ENCODE data around the gene PITPNC1. TPM values are rescaled to one million over a fixed set of nuclear protein-coding genes. Genes with fewer than 3 reads are reported as not detected.
"Not testable (repeated sequence)": the region's sequence is repeated elsewhere in the genome, so short reads cannot be mapped to it uniquely, and the experiment has no call there.

The PITPNC1 gene
- total RNA-seq, 1 donor from 2014 or later, result 47.1 TPM

DNA sequence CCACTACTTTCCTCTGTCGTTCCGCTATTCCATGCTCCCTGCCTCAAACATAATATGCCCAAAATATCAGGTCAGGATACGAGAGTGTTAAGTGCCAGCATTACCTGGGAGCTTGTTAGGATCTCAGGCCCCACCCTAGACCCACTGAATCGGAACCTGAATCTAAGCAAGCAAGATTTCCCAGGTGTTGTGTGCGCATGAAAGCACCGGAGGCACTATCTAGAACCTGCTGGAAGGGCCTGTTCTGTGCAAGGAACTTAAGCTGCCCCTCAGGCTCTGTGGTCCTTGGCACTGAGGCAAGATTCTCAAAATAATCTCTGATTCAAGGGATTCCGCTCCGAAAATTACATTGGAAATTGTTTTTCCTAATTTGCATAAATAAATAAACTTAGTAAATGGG, 233.0 kb downstream of the PITPNC1 start:
- peak; percentile 30 for DNase-seq (ENCODE audit: low spot score)

GRCh38 chr17:67613961-67614360, 236.9 kb downstream of the PITPNC1 start:
- peak; percentile 37 for DNase-seq (ENCODE audit: low spot score)

DNA sequence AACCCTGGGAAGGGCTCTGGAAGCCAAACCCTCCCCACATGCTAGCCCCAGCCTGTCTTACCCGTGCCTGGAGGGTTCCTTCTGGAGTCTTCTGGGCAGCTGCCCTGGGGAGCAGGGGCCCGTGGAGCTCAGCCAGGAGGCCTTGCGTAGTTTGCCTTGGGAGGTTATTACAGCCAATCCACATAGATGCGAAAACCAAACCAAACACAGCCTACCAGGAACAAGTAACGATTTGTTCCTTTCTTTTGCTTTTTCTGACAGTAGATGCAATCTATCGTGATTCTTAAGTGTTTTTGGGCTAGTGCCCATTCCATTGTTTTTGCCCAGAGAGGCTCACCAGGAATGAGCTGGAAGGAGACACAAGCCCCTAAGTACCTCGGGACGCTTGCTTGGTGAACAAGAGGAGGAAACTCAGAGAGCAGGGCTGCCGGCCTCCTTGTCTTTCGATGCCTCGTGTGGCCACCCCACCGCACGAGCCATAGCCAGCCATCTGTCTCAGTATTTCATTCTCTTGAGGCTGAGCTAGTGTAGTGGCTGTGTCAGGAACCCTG, 238.0 kb downstream of the PITPNC1 start:
- DNase-seq (ENCODE audit: low spot score), result peak; percentile 64

DNA sequence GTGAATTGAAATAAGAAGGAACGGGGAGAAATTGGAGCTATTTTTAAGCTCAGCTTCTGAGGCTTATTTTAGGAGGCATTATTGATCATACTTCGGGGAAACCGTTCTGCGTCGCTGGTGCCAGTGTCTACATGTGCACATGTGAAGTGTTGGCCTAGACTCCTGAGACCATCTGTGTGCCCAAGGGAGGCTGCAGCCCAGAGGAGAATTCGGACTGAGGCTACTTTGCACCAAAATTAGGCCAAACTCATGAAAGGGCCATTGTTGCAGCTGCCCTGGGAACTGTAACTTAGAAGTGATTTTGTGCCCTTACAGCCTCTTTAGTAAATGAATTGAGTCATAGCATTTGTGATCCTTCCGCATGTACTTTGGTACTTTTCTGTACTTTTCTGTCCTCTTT, 238.7 kb downstream of the PITPNC1 start:
- DNase-seq (ENCODE audit: low spot score), result peak; percentile 20

DNA sequence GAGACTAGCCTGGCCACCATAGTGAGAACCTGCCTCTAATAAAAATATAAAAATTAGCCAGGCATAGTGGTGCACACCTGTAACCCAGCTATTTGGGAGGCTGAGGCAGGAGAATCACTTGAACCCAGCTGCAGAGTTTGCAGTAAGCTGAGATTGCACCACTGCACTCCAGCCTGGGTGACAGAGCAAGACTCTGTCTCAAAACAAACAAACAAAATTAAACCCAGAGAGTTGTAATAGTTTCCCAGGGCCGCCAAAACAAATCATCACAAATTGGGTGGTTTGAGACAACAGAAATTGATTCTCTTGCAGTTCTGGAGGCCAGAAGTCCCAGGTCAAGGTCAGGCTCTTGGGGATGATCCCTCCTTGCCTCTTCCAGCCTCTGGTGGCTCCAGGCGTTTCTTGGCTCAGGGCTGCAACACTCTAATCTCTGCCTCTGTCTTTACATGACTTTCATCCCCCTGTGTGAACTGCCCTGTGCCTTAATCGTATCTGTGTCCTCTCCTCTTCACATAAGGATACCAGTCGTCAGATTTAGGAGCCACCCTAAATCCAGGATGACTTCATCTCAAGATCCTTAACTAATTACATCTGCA, 240.3 kb downstream of the PITPNC1 start:
- DNase-seq (ENCODE audit: low spot score), result no peak

DNA sequence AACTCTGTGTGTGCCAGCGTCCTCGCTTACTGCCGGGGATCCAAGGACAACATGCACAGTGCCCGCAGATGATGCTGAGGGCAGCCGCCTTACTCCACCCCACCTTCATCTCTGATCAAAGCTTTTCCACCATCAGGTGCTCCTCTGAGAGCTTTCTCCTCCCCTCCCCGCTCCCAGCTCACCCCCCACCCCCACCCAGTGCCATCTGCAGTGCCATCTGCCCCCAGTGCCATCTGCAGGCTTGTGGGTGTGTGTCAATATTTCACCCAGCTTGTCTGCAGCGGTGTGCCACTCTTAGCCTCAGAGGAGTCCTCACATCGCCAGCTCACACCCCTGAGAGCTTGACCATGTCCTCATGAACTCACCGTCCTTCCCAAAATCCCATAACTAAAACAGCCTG, 242.5 kb downstream of the PITPNC1 start:
- no peak for DNase-seq (ENCODE audit: low spot score)

DNA sequence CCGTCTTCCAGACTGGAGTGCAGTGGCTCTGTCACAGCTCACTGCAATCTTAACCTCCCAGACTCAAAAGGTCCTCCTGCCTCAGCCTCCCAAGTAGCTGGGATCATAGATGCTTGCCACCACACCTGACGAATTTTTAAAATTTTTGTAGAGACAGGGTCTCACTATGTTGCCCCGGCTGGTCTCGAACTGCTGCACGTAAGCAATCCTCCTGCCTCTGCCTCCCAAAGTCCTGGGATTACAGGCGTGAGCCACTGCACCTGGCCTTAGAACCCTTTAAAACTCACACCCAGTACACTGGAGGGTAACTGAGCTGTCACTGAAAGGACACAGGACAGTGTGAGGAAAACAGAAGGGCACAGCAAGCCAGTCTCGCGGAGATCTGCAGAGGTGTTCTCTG, 243.0 kb downstream of the PITPNC1 start:
- DNase-seq (ENCODE audit: low spot score), result no peak

DNA sequence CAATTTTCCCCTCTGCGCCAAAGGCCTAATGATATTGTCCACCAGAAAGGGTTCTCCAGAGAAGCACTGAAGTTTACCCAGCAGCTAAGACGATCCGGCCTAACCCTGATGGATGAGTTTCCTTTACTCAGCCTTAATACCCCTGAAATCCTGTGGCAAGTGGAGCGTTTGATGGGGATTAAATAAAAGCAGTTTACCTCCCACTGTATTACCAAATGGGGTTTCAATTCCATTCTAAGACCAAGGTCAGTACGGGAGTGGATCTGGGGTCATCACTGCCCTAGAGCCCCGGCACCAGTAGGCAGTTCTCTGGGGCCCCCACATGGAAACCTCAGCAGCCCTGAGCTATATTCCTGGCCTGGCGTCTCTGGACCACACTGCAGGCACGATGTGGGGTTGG, 243.6 kb downstream of the PITPNC1 start:
- DNase-seq (ENCODE audit: low spot score), result no peak

- DNase-seq (ENCODE audit: low spot score), result no peak
These were observed 246.7 kb downstream of the PITPNC1 start for GRCh38 chr17:67623767-67624166.

- no peak for DNase-seq (ENCODE audit: low spot score)
These were observed 248.0 kb downstream of the PITPNC1 start for GRCh38 chr17:67624886-67625656.

- no peak for DNase-seq (ENCODE audit: low spot score)
These were observed 248.9 kb downstream of the PITPNC1 start for GRCh38 chr17:67625971-67626370.

DNA sequence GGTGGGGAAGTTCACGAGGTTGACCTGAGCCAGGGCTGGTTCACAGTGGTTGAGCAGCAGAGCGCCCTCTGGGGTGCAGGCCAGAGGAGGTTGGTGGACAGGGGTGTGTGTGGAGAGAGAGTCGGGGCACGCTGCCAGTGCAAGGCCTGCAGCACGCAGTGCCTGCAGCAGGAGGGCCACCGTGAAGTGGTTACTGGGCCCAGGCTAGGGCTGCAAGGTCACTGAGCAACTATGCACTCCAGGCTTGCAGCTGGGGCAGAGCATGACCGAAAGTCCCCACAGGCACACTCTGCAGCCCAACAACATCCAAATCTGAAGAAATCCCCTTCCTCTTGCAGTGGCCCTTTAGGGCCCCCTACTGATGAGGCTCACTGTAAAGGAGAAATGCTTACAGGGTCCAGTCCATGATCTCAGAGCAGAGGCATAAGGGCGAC, 251.5 kb downstream of the PITPNC1 start:
- no peak for DNase-seq (ENCODE audit: low spot score)

DNA sequence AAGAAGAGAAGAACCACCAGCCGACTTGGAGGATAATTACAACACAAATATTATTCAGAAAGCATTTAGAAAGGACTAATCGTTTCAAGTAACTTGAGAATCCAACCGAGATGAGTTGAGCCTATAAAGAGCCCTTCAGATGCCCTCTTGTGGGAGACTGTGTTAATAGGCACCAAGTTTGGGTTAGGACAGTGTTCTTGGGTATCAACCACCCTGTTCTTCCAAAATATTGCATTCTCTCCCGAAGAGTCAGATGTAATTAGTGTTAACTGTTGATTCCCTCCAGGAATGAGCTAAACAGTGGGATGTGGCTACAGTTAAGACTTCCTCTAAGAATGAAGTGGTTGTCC, 252.9 kb downstream of the PITPNC1 start:
- DNase-seq (ENCODE audit: low spot score), result no peak

DNA sequence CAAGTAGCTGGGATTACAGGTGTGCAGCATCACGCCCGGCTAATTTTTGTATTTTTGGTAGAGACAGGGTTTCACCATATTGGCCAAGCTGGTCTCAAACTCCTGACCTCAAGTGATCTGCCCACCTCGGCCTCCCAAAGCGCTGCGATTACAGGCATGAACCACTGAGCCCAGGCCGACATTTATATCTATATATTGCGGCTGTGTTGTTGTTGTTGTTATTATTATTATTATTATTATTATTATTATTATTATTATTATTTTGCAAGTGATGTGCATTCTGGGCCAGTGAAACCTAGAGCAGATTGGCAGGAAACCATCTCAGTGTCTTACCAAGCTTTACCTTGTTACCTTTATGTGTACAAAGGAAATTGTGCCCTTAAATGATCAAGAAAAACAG, 253.8 kb downstream of the PITPNC1 start:
- DNase-seq (ENCODE audit: low spot score), result not testable (repeated sequence)

DNA sequence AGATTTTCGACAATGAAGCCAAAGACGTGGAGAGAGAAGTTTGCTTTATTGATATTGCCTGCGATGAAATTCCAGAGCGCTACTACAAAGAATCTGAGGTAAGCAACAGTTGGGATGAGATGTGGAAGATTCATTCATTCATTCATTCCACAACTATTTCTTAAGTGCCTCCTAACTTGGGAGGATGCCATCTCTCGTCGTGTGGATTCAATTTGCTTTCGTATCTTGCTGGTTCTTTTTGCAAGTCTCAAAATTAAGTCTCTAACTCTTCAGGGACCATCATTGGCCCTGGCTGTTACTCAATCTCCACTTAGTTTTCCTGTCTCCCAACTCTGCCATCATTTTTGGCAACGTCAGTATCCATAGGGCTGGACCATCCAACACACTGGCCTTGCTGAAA, 255.1 kb downstream of the PITPNC1 start:
- DNase-seq (ENCODE audit: low spot score), result no peak

DNA sequence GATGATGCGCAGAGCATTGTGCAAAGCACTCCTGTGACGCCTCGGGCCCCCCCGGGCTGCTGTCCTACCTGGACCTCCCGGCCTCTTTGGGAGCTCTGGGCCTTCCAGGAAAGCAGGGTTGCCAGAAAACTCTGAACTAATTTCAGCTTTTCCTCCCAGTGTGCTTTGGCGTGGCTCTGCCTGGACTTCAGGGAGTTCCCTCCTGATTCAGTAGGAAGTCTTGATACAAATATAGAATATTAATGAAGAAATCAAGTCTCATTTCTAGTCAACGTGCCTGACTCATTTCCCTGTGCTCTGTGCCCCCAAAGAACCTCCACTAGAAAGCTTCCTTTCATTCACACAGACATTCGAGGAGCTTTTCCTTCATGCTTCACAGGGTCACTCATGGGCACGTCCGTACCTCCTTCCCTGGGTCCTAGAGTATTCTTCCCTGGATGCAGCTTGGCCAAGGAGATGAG, 256.7 kb downstream of the PITPNC1 start:
- DNase-seq (ENCODE audit: low spot score), result no peak

- DNase-seq (ENCODE audit: low spot score), result no peak
These were observed 258.6 kb downstream of the PITPNC1 start for GRCh38 chr17:67635681-67636080.

DNA sequence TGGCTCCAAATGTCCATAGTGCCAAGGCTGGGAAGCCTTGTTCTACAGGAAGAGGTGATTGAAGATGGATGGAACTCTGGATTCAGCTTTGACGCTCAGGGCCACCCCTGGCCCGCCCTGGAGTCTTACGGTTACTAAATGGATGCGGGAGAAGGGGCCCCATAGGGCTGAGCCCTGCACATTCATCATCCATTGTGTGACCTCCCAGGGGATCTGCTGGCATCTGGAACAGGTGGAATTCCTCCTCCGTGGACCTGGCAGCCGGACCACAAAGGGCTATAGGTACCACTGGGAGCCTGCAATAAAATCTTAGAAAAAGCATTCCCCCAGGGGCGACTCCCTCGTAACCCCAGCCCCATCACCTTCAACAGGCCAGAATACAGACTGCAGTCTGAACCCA, 259.2 kb downstream of the PITPNC1 start:
- DNase-seq (ENCODE audit: low spot score), result no peak

GRCh38 chr17:67636834-67637520, 259.9 kb downstream of the PITPNC1 start:
- DNase-seq (ENCODE audit: low spot score), result no peak

DNA sequence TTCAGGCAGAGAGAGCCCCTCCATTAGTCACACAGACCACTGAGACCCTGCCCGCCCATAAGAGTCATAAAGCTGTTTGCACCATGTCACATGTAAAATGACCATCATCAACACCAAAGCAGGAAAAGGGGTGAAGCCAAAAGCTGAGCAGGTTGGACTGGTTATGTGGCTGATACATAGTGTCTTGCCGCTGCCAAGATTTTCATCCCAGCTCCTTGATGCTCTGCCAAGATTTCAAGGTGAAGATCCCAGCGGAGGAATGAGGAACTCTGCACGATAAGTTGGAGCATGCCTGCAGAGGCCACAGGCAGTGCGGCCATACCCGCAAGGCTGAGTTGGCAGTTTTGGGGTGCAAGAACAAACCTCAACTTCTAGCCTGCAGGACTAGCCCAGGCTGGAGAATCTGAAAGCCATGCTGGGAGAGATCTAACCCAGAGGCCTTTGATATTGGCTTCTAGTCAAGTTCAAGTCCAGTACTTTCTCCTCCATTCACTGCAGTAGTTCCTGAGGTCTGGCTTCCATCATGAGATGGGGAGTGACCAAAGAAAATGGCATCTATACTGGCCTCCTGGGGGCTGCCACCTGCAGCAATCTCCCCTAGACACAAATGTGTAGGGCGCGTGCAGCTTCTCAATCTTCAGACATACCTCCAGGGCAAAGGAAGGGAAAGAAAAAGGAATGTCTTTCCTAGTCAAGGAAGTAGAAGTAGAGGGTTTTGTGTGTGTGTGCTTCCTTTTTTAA, 261.0 kb downstream of the PITPNC1 start:
- no peak for DNase-seq (ENCODE audit: low spot score)

GRCh38 chr17:67638871-67639270, 261.8 kb downstream of the PITPNC1 start:
- DNase-seq (ENCODE audit: low spot score), result no peak

Data from mesenteric fat pad (tissue), 1 donor.